KBM-7 (cell line): ENCODE data around the gene IL33.
"Not testable (repeated sequence)": the region's sequence is repeated elsewhere in the genome, so short reads cannot be mapped to it uniquely, and the experiment has no call there.

Experiments used
- DNase-seq: peaks from one replicate; pipeline ENCODE4 v3.0.0-alpha.2; 2015
- in situ Hi-C: fragments of 300-500 bp; cut with MboI; formaldehyde crosslinking; loops from 2 replicates; pipeline ENCODE4 v1.14.3; 2020; ENCODE audit warnings: low sequenced_read_pairs, low pct_unique_long_range_greater_than_20kb, mixed read lengths

The IL33 gene, protein sequence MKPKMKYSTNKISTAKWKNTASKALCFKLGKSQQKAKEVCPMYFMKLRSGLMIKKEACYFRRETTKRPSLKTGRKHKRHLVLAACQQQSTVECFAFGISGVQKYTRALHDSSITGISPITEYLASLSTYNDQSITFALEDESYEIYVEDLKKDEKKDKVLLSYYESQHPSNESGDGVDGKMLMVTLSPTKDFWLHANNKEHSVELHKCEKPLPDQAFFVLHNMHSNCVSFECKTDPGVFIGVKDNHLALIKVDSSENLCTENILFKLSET

DNA sequence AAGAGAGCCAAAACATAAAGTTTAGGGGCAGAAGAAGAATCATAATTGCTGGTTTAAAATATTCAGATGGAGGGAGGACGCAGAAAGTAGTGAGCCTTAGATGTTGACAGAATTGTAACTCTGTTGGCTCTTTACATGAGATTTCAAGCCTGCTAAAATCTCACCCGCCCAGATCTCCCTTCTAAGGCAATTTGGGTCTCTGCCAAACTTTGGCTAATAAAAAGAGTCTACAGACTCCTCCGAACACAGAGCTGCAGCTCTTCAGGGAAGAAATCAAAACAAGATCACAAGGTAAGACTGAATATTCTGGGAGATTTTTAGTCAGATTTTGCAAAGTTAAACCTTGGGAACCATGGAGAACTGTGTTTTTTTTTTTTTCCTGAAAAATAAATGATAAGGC lies at the start of gene IL33:
Gene IL33, plus strand, starts transcription at position 246 of the 400 bp plus-strand sequence. CDS start 25,888 bp downstream, outside the sequence.
- DNase-seq: no peak
- in situ Hi-C loops: no loop called here

DNA sequence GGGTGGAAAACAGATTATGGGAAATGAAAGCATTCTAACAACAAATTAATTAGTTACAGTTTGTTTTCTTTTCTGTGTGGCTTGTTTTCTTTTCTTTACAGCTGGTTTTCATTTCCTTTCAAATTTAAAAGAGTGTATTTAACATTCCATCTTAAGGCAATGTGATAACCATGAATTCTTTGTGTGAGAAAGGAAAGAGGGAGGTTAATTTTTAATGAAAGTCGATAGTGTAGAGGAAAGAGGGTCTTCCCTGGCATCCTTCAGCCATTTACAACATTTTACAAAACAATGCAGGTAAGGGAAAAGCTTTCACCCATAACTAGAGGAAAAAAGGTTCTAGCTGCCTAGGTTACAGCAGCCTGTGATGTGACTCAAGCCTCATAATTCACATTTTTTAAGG lies 43.9 kb upstream of the IL33 start:
- DNase-seq: no peak
- in situ Hi-C loops: no loop called here

DNA sequence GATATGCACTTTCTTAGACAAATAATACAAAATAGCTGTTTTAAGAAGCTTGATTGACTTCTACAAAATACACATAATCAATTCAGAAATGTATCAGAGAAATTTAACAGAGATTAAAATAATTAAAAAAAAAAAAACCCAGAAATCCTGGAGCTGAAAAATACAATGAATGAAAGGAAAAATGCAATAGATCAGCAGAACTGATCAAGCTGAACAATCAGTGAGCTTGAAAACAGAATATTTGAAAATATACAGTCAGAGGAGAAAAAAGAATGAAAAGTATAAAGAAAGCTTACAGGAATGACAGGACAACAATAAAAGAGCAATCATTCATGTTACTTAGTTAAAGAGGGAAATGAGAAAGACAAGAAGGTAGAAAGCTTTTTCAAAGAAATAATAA lies 41.7 kb upstream of the IL33 start:
- DNase-seq: no peak
- in situ Hi-C loops: no loop called here

GRCh38 chr9:6182549-6183226 lies 32.9 kb upstream of the IL33 start:
- DNase-seq, in situ Hi-C loops: not testable (repeated sequence)

- no peak for DNase-seq
- in situ Hi-C loops: no loop called here
Observed at GRCh38 chr9:6183227-6183551, 32.4 kb upstream of the IL33 start.

DNA sequence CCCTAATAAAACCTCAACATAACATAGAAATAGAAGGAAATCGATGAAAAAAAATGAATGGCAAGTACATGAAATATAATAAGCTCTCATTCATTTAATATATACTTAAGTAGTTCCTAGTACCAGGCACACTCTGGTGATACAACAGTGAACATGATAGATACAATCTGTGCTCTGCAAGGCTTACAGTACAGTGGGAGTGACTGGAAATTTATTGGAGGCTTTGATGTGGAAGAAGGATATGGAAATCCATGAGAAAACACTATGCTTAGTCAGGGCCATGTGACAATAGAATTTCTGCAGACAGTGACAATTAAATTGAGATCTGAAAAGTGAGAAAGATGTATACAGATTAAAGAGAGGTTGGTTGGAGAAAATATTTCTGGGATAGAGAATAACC lies 32.0 kb upstream of the IL33 start:
- DNase-seq: no peak
- in situ Hi-C loops: no loop called here

DNA sequence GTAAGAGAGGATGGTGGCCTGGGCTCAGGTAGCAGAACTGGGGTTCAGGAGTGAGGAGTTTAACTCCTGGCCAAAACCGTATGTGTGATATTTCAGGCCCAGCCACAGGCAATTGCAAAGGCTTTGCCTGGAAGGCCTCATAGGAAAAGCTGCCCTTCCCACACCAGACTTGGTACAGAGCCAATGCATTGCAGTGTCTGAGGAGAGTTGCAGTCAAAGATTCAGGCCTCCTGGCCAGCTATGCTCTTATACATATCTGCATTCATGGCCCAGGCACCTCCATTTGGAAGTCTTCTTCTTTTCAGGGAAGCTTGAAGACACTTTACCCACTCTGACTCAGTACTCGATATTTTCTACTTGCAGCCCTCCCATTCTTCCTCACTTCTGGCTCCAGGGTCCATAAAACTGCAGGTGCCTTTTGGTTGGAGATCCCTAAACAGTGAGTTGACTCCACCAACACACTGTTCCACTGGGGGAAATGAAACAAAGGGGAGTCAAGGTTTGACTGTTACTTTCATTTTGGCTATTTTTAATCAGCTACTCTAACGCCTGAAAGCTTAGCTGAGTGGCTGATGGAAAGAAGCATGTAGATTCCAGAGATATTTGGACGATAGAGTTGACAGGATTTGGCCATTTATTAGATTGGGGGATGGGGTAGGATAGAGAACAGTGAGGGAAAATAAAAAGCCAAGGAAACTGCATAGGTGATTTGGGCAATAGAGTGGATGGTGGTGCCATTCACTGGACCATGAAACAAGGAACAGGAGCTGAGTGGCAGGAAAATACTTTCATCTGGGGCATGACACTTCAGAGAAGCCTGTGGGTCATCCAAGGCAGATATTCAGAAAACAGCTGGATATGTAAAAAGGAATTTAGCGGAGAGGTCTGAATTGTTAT lies 30.6 kb upstream of the IL33 start:
- DNase-seq: no peak
- in situ Hi-C loops: no loop called here

DNA sequence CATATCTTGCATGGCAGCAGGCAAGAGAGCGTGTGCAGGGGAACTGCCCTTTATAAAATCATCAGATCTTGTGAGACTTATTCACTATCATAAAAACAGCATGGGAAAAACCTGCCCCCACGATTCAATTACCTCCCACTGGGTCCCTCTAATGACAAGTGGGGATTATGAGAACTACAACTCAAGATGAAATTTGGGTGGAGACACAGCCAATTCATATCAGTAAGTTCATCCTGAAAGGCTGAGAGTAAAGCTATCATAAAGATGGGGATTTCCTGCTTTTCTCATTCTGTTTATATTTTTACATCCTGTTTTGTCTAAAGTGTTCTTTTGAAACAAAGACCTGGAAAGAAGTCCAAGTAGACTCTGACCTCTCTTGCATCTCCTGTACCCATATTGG lies 28.9 kb upstream of the IL33 start:
- no peak for DNase-seq

DNA sequence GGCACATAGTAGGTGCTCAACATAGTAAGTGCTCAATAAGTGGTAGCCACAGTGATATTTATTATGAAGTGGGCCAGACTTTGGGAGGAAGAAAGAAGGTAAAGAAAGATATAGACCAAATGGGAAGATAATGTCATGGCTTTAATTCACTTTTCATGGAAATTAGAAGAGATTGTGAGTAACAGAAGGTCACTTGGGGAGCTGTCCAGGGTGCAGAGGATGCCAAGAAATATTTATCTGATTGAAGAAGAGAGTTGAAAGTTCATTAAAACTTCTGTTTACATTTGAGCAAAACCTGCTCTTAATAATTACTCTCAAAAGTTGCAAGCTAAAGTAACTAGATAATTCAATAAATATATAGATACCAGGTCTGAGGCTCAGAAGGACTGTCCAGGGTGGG lies 28.3 kb upstream of the IL33 start:
- in situ Hi-C loops: no loop called here
- DNase-seq: no peak

More for the DNA sequence above, 28.9 kb upstream of the IL33 start:
- in situ Hi-C loops: no loop called here

- no peak for DNase-seq
- in situ Hi-C loops: no loop called here
Observed at GRCh38 chr9:6188466-6188865, 27.1 kb upstream of the IL33 start.

GRCh38 chr9:6188906-6189305 lies 26.7 kb upstream of the IL33 start:
- in situ Hi-C loops: no loop called here
- no peak for DNase-seq

GRCh38 chr9:6194934-6195333 lies 20.7 kb upstream of the IL33 start:
- no peak for DNase-seq
- in situ Hi-C loops: no loop called here

GRCh38 chr9:6195714-6196360 lies 19.8 kb upstream of the IL33 start:
- DNase-seq: no peak
- in situ Hi-C loops: no loop called here

- DNase-seq: peak; percentile 15
- in situ Hi-C loops: no loop called here
Observed at GRCh38 chr9:6197330-6197729, 18.3 kb upstream of the IL33 start.

- no peak for DNase-seq
- in situ Hi-C loops: no loop called here
Observed at GRCh38 chr9:6198251-6198650, 17.4 kb upstream of the IL33 start.

DNA sequence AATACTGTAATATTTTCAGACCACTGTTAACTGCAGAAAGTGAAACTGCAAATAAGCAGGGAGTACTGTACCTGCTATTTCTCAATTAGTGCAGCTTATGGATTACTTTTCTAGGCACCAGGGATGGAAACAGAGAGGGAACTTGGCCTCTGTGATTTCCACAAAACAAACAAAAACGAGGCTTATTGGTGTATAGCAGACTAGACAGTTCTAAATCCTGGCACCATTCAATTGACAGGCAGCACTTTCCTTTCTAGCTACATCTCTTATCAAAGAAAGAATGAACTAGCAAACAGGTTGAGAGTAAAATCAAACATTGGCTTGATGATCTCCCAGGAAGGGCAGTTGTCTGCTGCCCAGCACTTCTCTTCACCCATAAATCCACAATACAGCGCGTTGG lies 16.0 kb upstream of the IL33 start:
- DNase-seq: no peak
- in situ Hi-C loops: no loop called here

DNA sequence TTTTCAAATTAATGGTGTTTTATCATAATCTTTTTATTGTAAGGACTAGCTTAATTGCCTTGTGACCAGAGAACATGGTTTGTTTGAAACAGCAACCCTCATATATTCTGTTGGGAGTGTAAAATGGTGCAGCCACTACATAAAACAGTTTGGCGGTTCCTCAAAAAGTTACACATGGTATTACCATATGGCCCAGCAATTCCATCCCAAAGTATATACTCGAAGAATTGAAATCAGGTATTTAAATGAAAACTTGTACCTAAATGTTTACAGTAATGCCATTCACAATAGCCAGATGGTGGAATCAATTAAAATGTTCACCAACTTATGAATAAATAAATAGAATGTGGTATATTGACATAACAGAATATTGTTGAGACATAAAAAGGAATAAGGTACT lies 14.8 kb upstream of the IL33 start:
- no peak for DNase-seq
- in situ Hi-C loops: no loop called here

DNA sequence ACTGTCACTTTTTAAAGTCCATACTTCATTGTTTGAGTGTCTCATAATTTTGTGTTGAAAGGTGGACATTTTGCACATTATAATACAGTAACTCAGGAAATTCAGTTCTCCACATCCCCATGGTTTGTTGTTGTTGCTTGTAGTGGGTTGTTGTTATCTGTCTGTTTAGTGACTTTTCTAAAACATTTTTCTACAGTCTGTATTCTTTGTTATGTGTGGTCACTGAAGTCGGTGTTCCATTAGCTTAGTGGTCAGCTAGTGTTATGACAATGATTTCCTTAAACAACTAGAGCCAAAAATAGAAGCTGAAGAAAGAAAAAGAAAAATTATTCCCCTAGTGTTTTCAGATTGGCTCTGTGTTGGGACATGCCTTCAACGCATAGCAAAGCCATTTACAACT lies 5.6 kb upstream of the IL33 start:
- DNase-seq: no peak
- in situ Hi-C loops: no loop called here

DNA sequence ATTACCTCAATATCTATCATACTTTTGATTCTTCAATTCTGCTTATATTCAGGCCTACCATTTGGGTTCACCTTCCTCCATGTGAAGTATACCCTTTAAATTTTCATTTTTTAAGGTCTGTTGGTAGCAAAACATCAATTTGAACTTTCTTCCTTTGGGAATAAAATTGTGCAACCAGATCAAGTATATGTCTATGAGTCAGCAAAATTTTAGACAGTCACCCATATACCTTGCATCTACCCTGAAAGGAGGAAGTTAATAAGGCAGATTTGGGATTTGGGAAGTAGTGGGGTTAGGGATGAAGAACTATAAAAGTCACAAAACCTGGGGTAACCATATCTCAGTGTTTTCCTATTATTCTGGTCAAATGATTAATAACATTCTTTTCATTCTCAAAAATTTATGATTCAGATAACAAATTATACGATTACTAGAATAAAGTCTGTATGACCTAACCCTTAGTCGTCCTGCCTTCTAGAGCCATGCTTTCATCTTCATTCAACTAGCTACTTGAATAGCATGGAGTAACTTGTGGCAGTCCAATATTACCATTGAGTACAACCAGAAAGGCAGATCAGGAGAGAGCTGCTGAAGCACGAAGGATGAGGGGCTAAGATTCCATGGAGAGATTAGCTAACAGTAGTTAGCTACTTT lies 2.8 kb upstream of the IL33 start:
- in situ Hi-C loops: no loop called here
- DNase-seq: no peak
